ENCODE data around the gene NEURL1. TPM values are rescaled to one million over a fixed set of nuclear protein-coding genes. Genes with fewer than 3 reads are reported as not detected.
A peak's percentile ranks its signal among the peaks of the same experiment; 100 is the strongest.
"Not testable (repeated sequence)": the region's sequence is repeated elsewhere in the genome, so short reads cannot be mapped to it uniquely, and the experiment has no call there.

The NEURL1 gene
- total RNA-seq, 1 experiment from 2014 or later = 4.1 TPM

DNA sequence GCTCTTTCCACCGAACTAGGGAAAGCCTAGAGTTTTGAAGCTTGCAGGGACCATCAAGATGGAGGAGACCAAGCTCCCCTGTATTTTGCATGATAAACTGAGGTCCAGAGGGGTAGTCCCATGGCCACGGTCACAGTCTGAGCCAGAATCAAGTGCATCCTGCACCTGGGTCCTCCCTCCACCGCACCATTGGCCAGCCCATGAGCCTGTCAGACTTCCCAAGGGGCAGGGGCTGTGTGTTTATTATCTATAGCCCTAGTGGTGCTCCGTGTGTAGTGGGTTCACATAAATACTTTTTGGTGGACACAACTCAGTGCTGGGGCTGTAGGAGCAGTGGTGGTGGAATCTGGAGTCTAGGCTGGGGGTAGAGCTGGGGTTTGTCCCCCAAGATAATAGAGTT lies 18.1 kb upstream of the NEURL1 start:
- DNase-seq = no peak
- no peak overlapping the region for H3K27ac ChIP-seq
- peaks cover 23% of the 10 kb centered on the region for H3K4me1 ChIP-seq
- H3K9me3 ChIP-seq (replicated peaks) = no peaks in the 10 kb centered on the region
- H3K36me3 ChIP-seq = no peaks in the 10 kb centered on the region
- no peaks in the 10 kb centered on the region for H3K27me3 ChIP-seq
- H3K4me3 ChIP-seq = no peak overlapping the region

DNA sequence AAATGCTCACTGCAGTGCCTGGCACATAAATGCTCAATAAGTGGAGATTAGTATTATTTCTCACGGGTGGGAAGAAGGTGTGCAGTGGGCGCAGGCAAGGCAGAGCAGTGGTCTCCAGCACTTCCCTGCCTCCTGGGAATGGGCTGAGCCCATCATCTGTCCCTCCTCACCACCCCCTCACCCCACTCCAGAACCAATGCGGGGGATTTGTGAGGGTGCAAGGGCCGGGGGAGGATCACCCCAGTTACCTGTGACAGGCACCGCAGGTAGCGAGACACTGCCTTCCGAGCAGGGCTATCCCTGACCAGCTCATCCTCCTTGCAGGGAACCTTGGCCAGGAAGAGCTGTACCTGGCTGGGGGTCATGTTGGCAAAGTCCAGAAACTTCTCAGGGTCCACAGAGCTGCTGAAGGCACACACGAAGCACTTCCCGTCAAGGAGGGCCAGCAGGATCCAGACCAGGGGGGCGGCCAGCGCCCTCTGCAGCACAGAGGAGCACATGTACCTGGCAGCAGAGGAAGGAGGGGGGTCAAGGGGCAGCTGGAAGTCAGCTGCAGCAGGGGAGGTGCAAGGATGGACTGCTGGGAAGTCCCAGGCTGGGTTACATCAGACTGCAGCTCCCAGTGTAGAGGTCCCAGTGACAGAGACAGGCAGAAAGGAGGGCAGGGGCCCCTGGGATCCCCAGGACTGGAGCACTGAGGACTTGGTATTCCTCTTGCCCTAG lies 17.3 kb upstream of the NEURL1 start:
- no peak overlapping the region for H3K27ac ChIP-seq
- no peaks in the 10 kb centered on the region for H3K36me3 ChIP-seq
- H3K27me3 ChIP-seq = no peaks in the 10 kb centered on the region
- H3K4me3 ChIP-seq = no peak overlapping the region
- no peaks in the 10 kb centered on the region for H3K9me3 ChIP-seq (replicated peaks)
- peak; percentile 44 to 55 for DNase-seq
- peaks cover 27% of the 10 kb centered on the region for H3K4me1 ChIP-seq

DNA sequence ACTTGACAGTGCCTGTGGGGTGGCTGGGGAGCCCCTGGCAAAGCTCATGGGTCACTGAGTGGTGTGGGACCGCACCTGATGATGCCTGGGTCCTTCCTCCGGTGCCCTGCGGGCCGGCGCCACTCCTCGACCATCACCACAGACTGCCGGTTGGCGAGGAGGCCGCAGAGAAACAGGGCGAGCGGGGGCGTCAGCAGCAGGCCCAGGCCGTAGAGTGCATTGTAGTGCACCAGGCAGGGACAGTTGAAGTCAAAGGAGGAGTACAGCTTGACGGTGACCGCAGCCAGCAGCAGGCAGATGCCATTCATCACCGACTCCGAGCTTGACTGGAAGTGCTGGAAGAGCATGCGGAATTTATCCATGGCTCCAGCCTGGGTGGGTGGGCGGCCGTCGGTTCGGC lies 14.8 kb upstream of the NEURL1 start:
- no peak overlapping the region for H3K4me3 ChIP-seq
- no peak overlapping the region for H3K27ac ChIP-seq
- DNase-seq = no peak
- no peaks in the 10 kb centered on the region for H3K27me3 ChIP-seq
- peaks cover 31% of the 10 kb centered on the region for H3K4me1 ChIP-seq
- H3K36me3 ChIP-seq = no peaks in the 10 kb centered on the region
- no peaks in the 10 kb centered on the region for H3K9me3 ChIP-seq (replicated peaks)

DNA sequence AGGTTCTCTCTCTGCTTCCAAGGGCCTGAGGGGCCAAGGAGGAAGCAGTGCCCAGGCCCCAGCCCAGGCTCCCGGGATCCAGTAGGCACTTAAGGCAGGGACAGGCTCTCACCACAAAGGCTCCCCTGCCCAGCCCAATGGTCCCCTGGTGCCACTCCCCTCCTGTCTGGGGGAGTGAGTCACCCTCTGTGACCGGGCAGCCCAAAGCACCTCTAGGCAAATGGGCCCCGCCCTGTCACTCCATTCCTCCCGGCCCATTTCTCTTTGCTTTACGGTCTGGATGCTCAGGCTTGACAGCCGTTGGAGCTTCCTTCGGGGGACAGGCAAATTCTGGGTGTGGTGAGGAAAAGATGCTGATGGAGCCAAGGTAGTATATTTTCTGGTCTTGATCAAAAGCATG lies 14.4 kb upstream of the NEURL1 start, which contains the start of gene CALHM3:
CALHM3 (minus strand) TSS at position 106 of the 400 bp plus-strand sequence. CDS start 208 bp downstream, outside the sequence.
- no peaks in the 10 kb centered on the region for H3K27me3 ChIP-seq
- no peak within 1 kb of the TSS for H3K27ac ChIP-seq
- H3K4me1 ChIP-seq = peaks cover 31% of the 10 kb centered on the region
- H3K36me3 ChIP-seq = no peaks in the 10 kb centered on the region
- no peak within 1 kb of the TSS for H3K4me3 ChIP-seq
- no peak for DNase-seq
- no peaks in the 10 kb centered on the region for H3K9me3 ChIP-seq (replicated peaks)

DNA sequence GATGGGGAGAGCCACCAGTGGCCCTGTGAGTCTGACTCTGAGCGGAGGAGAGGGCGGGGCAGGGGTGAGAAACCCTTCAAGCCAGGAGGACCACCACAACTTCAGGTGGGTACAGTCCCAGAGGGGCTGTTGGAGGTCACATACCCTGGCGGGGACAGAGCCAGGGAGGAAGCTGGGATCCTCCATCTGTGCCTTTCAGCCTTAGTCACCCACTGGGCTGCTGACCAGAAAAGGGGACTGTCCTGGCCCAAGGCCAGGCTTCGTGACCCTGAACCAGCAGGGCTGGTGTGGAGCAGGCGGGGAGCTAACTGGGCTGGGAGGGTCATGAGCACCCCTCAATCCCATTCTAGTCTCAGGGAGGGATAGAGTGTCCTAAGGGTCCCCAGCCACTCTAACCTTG lies 13.0 kb upstream of the NEURL1 start:
- H3K4me3 ChIP-seq = no peak overlapping the region
- DNase-seq = peak in 1 of 2 experiments; percentile 40
- no peak overlapping the region; the same call in 1 of the 2 replicates for H3K27ac ChIP-seq
- H3K27me3 ChIP-seq = no peaks in the 10 kb centered on the region
- H3K36me3 ChIP-seq = no peaks in the 10 kb centered on the region
- H3K9me3 ChIP-seq (replicated peaks) = no peaks in the 10 kb centered on the region
- peaks cover 31% of the 10 kb centered on the region for H3K4me1 ChIP-seq

DNA sequence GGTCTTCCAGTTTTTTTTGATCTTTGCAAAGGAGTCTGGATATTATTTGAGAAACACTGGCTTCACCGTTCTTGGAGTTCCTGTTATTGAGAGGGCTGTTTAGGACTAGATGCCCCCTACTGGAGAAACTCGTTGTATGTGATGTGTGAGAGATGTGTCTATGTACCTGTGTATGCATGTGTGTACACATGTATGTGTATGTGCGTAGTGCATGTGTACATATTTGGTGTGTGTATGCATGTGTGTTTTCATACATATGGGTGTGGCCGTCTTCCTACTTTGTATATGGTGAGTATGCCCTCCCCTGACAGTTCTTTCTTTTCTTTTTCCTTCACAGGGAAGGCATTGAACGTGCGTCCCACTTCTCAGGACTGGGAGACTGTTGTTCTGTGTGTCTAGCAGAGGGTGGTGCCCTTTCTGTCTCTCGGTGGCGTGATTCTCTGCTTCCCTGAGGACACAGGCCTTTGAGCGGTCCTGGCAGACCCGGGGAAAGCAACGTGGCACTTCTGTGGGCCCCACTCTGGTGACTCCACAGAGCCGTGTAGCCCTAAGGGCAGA lies 11.5 kb upstream of the NEURL1 start:
- H3K4me3 ChIP-seq = peak overlapping the region; percentile 1; the same call in 1 of the 2 replicates
- H3K9me3 ChIP-seq (replicated peaks) = no peaks in the 10 kb centered on the region
- H3K27me3 ChIP-seq = no peaks in the 10 kb centered on the region
- H3K4me1 ChIP-seq = peaks cover 31% of the 10 kb centered on the region
- H3K27ac ChIP-seq = no peak overlapping the region
- H3K36me3 ChIP-seq = no peaks in the 10 kb centered on the region
- DNase-seq = peak; percentile 61 to 86

DNA sequence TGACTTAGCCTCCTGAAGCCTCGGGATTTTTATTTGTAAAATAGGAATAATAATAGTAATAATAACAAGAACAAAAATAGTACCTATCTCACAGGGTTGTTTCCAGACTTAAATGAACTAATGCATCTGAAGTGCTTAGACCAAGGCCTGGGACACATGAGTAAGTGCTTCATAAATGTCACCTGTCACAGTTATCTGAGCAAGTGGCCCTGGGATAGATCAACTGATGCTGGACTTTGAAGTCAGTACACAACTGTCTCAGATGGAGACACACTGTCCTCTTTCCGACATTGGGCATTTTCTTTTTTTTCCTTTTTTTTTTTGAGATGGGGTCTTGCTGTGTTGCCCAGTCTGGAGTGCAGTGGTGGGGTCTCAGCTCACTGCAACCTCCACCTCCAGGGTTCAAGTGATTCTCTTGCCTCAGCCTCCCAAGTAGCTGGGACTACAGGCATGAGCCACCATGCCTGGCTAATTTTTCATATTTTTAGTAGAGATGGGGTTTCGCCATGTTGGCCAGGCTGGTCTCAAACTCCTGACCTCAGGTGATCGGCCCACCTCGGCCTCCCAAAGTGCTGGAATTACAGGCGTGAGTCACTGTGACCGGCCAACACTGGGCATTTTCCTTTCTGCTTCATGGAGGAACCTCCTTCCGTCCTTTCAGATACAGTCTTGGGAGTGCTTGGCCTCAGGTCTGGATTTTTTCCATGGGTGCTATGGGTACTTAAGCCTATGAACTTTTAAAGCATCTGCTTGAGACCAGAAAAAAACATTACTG lies 6.7 kb upstream of the NEURL1 start:
- H3K27ac ChIP-seq, H3K27me3 ChIP-seq, H3K4me3 ChIP-seq: not testable (repeated sequence)

DNA sequence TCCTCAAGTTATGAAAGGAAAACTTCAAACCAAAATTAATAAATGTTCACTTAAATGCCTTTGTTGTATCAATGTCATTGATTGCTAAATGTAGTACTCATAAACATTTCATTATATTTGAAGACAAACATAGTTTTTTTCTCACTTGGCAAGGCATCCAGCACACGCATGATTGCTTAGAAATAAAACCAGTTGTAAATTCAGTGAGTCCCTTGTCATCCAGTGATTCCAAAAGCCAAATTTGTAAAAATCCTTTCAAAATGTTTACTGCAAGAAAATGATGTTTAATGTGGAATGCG lies 6.1 kb upstream of the NEURL1 start:
- Histone ChIP-seq H3K9me3 (replicated peaks) (no peaks in the 10 kb centered on the region), H3K4me1 (peaks cover 18% of the 10 kb centered on the region), H3K27ac (no peak overlapping the region), H3K27me3 (no peaks in the 10 kb centered on the region), H3K36me3 (no peaks in the 10 kb centered on the region), H3K4me3 (no peak overlapping the region)
- no peak for DNase-seq

More for the DNA sequence above, 6.7 kb upstream of the NEURL1 start:
- H3K9me3 ChIP-seq (replicated peaks); DNase-seq; H3K36me3 ChIP-seq: not testable (repeated sequence)
- H3K4me1 ChIP-seq = peaks cover 17% of the 10 kb centered on the region

DNA sequence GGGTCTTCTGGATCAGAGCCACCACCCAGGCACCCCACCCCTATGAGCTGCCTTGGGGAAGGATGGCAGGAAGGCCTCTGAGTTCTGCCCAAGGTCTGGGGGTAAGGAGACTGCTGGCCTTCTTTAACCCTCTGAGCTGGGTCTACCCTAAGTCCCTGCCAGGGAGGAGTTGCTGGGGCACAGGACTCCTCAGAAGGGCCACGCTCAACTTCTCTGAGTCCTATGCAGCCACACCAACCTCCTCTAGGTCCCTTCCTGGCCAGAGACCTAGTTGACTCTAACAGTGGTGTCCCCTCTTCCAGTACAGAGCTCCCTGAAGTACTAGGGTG lies 2.6 kb upstream of the NEURL1 start:
- H3K36me3 ChIP-seq = no peaks in the 10 kb centered on the region
- H3K4me1 ChIP-seq = peaks cover 23% of the 10 kb centered on the region
- no peaks in the 10 kb centered on the region for H3K27me3 ChIP-seq
- no peak overlapping the region for H3K4me3 ChIP-seq
- no peaks in the 10 kb centered on the region for H3K9me3 ChIP-seq (replicated peaks)
- no peak overlapping the region for H3K27ac ChIP-seq
- no peak for DNase-seq

DNA sequence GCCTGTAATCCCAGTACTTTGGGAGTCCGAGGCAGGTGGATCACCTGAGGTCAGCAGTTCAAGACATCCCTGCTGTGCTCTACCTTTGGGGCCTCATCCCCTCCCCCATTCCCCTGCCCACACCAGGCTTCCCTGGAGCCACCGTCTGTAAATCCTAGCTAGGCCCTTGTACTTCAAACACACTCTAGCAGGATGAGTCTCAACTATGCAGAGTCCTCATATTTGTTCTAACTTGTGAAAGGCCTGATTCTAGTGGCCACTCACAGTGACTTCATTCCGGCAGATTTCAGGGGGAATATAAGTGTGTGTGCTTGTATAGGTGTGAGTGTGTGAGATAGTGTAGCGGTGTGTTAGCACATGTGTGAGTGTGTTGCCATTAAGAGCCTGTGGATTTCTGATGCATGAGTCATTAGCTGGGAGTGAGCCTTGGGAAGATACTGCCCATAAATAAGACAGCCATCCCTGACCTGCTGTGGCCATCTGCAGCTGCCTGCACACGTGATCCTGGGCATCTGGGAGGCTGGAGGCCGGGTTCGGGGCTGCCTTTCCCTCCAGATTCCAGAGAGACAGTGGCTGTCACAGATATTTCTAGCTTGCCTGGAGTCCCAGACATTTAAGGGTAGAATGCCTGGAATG lies 1.7 kb upstream of the NEURL1 start:
- Histone ChIP-seq H3K36me3 (no peaks in the 10 kb centered on the region), H3K27ac (peak overlapping the region; percentile 20), H3K4me3 (no peak overlapping the region), H3K27me3 (no peaks in the 10 kb centered on the region), H3K9me3 (replicated peaks) (no peaks in the 10 kb centered on the region), H3K4me1 (peaks cover 23% of the 10 kb centered on the region)
- peak; percentile 90 for DNase-seq

DNA sequence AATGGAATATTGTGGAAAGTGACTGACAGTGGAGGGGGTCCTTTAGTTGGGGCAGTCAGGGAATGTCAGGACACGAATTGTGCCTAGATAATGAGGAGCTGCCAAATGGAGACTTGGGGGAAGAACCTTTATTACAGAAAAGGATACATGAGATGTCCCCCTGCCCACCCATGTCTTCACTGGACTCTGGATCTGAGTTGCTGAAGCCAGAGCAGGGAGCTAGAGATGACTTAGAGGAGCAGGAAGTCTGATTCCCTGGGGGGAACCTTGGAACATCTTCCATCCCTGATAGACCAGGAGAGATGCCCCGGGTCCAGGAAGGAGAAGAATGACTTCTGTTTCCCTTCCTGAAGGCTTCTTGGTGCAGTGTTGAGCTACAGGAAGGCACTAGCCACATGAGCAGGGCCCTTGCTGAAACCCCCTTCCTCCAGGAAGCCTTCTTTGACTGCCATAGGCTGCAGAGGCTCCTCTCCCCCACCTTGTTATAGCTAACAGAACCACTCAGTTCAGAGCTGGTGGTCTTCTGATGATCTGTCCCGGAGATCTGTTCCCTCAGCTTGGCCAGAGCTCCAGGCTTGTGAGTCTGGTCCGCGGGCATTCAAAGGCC lies 747 bp upstream of the NEURL1 start:
- Histone ChIP-seq H3K4me3 (no peak overlapping the region; the same call in 1 of the 2 replicates), H3K27me3 (no peaks in the 10 kb centered on the region), H3K4me1 (peaks cover 23% of the 10 kb centered on the region), H3K27ac (peak overlapping the region; percentile 20; the same call in 1 of the 2 replicates), H3K36me3 (no peaks in the 10 kb centered on the region), H3K9me3 (replicated peaks) (no peaks in the 10 kb centered on the region)
- no peak for DNase-seq

DNA sequence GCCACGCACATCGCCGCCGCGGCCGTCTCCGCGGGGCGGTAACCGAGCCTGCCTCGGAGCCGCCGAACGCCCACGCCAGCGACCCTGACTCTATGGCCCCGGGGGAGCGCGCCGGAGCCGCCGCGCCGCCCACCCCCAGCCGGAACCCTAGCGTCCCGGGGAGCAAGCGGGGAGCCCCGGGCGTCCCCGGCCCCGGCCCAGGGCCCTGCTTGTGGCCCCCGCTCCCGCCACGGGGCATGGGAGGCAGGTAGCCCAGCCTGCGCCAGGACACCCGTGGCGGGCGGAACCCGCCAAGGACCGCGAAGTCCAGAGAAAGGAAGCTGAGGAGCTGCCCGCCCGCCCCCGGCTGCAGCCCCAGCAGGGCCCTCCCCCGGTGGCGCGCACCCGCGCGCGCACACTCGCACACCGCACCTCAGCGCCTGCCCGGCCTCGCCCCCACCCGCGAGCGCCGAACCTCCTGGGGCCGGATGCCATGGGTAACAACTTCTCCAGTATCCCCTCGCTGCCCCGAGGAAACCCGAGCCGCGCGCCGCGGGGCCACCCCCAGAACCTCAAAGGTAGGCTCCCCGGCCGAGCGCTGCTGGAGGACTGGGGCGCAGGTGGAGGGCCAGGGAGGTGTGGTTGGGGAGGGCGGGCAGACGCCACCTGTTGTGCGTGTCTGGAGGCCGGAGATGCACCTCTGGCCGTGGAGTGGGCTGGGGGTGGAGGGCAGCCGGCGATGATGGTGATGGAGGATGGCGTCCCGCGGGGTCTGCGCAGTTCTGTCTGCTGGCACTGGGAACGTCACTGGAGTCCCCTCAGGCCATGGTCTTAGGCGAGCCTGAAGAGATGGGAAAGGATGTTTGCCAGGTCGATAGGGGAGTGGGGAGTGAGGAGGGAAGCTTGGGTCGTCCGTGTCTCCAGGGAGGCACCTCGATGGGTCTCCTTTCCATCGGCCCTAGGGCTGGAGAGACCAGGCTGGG lies 692 bp downstream of the NEURL1 start:
- peak in 1 of 2 experiments; percentile 25 for DNase-seq
- peak overlapping the region; percentile 64 for H3K4me3 ChIP-seq
- H3K27me3 ChIP-seq = no peaks in the 10 kb centered on the region
- peaks cover 30% of the 10 kb centered on the region for H3K4me1 ChIP-seq
- H3K27ac ChIP-seq = no peak overlapping the region
- no peaks in the 10 kb centered on the region for H3K9me3 ChIP-seq (replicated peaks)
- H3K36me3 ChIP-seq = no peaks in the 10 kb centered on the region

DNA sequence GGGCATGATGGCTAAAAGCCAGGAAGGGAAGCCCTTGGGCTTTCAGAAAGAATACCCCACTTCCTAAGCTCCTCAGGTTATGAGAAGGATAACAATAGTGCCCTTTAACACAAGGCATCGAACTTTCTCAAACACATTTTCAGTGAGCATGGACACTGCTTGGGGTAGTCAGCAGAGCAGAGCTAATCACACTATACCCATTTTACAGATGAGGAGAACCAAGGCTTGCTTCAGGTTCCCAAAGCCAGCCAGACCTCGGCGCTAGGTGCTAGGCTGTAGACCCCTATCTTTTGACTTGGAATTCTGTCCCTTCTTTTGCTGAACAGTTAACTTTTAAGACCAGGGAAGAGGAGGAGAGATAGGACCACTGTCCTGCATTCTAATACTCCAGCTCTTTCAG lies 1.8 kb downstream of the NEURL1 start:
- no peaks in the 10 kb centered on the region for H3K9me3 ChIP-seq (replicated peaks)
- peaks cover 36% of the 10 kb centered on the region for H3K4me1 ChIP-seq
- no peak for DNase-seq
- H3K4me3 ChIP-seq = no peak overlapping the region
- no peak overlapping the region for H3K27ac ChIP-seq
- H3K36me3 ChIP-seq = no peaks in the 10 kb centered on the region
- H3K27me3 ChIP-seq = no peaks in the 10 kb centered on the region
